ENCODE measurements around the gene SIVA1. TPM values are rescaled to one million over a fixed set of nuclear protein-coding genes. Genes with fewer than 3 reads are reported as not detected.
A peak's percentile ranks its signal among the peaks of the same experiment; 100 is the strongest.

Gene SIVA1
- total and polyA plus RNA-seq, 9 of the 15 experiments (the other 6 are each of a cell fraction or from before 2014, with no cell fraction given) = 4.2 to 186 (median 54.2) TPM

DNA sequence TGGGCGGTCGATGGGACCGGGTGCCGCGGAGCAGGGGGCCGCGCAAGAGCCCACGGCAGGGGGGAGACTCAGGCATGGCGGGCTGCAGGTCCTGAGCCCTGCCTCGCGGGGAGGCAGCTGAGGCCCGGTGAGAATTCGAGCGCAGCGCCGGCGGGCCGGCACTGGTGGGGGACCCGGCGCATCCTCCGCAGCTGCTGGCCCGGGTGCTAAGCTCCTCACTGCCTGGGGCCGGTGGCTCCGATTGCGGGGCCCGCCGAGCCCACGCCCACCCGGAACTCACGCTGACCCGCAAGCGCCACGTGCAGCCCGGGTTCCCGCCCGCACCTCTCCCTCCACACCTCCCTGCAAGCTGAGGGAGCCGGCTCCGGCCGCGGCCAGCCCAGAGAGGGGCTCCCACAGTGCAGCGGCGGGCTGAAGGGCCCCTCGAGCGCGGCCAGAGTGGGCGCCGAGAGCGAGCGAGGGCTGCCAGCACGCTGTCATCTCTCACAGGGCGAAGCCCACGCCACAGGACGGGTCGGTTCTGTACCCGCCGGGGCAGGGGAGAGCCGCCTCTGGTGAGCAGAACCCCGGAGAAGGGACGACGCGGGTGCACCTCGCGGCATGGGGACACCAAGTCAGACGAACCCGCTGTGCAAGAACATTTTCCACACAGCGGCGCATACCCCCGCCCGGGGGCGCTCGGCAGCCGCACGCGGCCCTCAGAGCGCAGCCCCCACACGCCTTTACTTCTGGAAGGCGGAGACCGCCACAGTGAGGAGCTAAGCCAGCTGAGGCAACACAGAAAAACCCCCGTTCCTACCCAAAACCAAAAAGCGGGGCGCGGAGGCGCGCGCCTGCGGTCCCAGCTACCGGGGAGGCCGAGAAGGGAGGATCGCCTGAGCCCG lies 1.2 kb upstream of the SIVA1 start (continued):
- TF ChIP-seq BHLHE40 (IDR thresholded peaks at IDR 0.05; ENCODE audit: low read length) (0 out of 2 replicates have a peak, but pooled peaks have one; percentile 7), POLR2G (IDR thresholded peaks at IDR 0.05; ENCODE audit: low read depth, low read length) (peak; percentile 81), FOXP1 (CRISPR knock-in tag; IDR thresholded peaks at IDR 0.05) (0 out of 2 replicates have a peak, but pooled peaks have one; percentile 70), PCBP1 (IDR thresholded peaks at IDR 0.05; ENCODE audit: low read depth, low read length, poor library complexity, severe bottlenecking) (peak; percentile 31), ARID1B (IDR thresholded peaks at IDR 0.05) (0 out of 2 replicates have a peak, but pooled peaks have one; percentile 36), ZNF282 (CRISPR knock-in tag; IDR thresholded peaks at IDR 0.05) (no peak), ZNF511 (CRISPR knock-in tag; IDR thresholded peaks at IDR 0.05) (peak; percentile 54; the same call in 1 of the 2 replicates)
- TF ChIP-seq, protein P1, sequence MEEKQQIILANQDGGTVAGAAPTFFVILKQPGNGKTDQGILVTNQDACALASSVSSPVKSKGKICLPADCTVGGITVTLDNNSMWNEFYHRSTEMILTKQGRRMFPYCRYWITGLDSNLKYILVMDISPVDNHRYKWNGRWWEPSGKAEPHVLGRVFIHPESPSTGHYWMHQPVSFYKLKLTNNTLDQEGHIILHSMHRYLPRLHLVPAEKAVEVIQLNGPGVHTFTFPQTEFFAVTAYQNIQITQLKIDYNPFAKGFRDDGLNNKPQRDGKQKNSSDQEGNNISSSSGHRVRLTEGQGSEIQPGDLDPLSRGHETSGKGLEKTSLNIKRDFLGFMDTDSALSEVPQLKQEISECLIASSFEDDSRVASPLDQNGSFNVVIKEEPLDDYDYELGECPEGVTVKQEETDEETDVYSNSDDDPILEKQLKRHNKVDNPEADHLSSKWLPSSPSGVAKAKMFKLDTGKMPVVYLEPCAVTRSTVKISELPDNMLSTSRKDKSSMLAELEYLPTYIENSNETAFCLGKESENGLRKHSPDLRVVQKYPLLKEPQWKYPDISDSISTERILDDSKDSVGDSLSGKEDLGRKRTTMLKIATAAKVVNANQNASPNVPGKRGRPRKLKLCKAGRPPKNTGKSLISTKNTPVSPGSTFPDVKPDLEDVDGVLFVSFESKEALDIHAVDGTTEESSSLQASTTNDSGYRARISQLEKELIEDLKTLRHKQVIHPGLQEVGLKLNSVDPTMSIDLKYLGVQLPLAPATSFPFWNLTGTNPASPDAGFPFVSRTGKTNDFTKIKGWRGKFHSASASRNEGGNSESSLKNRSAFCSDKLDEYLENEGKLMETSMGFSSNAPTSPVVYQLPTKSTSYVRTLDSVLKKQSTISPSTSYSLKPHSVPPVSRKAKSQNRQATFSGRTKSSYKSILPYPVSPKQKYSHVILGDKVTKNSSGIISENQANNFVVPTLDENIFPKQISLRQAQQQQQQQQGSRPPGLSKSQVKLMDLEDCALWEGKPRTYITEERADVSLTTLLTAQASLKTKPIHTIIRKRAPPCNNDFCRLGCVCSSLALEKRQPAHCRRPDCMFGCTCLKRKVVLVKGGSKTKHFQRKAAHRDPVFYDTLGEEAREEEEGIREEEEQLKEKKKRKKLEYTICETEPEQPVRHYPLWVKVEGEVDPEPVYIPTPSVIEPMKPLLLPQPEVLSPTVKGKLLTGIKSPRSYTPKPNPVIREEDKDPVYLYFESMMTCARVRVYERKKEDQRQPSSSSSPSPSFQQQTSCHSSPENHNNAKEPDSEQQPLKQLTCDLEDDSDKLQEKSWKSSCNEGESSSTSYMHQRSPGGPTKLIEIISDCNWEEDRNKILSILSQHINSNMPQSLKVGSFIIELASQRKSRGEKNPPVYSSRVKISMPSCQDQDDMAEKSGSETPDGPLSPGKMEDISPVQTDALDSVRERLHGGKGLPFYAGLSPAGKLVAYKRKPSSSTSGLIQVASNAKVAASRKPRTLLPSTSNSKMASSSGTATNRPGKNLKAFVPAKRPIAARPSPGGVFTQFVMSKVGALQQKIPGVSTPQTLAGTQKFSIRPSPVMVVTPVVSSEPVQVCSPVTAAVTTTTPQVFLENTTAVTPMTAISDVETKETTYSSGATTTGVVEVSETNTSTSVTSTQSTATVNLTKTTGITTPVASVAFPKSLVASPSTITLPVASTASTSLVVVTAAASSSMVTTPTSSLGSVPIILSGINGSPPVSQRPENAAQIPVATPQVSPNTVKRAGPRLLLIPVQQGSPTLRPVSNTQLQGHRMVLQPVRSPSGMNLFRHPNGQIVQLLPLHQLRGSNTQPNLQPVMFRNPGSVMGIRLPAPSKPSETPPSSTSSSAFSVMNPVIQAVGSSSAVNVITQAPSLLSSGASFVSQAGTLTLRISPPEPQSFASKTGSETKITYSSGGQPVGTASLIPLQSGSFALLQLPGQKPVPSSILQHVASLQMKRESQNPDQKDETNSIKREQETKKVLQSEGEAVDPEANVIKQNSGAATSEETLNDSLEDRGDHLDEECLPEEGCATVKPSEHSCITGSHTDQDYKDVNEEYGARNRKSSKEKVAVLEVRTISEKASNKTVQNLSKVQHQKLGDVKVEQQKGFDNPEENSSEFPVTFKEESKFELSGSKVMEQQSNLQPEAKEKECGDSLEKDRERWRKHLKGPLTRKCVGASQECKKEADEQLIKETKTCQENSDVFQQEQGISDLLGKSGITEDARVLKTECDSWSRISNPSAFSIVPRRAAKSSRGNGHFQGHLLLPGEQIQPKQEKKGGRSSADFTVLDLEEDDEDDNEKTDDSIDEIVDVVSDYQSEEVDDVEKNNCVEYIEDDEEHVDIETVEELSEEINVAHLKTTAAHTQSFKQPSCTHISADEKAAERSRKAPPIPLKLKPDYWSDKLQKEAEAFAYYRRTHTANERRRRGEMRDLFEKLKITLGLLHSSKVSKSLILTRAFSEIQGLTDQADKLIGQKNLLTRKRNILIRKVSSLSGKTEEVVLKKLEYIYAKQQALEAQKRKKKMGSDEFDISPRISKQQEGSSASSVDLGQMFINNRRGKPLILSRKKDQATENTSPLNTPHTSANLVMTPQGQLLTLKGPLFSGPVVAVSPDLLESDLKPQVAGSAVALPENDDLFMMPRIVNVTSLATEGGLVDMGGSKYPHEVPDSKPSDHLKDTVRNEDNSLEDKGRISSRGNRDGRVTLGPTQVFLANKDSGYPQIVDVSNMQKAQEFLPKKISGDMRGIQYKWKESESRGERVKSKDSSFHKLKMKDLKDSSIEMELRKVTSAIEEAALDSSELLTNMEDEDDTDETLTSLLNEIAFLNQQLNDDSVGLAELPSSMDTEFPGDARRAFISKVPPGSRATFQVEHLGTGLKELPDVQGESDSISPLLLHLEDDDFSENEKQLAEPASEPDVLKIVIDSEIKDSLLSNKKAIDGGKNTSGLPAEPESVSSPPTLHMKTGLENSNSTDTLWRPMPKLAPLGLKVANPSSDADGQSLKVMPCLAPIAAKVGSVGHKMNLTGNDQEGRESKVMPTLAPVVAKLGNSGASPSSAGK (IDR thresholded peaks at IDR 0.05) = peak; percentile 65
- TF ChIP-seq, protein P2, sequence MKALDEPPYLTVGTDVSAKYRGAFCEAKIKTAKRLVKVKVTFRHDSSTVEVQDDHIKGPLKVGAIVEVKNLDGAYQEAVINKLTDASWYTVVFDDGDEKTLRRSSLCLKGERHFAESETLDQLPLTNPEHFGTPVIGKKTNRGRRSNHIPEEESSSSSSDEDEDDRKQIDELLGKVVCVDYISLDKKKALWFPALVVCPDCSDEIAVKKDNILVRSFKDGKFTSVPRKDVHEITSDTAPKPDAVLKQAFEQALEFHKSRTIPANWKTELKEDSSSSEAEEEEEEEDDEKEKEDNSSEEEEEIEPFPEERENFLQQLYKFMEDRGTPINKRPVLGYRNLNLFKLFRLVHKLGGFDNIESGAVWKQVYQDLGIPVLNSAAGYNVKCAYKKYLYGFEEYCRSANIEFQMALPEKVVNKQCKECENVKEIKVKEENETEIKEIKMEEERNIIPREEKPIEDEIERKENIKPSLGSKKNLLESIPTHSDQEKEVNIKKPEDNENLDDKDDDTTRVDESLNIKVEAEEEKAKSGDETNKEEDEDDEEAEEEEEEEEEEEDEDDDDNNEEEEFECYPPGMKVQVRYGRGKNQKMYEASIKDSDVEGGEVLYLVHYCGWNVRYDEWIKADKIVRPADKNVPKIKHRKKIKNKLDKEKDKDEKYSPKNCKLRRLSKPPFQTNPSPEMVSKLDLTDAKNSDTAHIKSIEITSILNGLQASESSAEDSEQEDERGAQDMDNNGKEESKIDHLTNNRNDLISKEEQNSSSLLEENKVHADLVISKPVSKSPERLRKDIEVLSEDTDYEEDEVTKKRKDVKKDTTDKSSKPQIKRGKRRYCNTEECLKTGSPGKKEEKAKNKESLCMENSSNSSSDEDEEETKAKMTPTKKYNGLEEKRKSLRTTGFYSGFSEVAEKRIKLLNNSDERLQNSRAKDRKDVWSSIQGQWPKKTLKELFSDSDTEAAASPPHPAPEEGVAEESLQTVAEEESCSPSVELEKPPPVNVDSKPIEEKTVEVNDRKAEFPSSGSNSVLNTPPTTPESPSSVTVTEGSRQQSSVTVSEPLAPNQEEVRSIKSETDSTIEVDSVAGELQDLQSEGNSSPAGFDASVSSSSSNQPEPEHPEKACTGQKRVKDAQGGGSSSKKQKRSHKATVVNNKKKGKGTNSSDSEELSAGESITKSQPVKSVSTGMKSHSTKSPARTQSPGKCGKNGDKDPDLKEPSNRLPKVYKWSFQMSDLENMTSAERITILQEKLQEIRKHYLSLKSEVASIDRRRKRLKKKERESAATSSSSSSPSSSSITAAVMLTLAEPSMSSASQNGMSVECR (CRISPR knock-in tag; IDR thresholded peaks at IDR 0.05) = peak; percentile 69

Data from K562 (cell line).